ENCODE measurements around the gene ZNF71.
A peak's percentile ranks its signal among the peaks of the same experiment; 100 is the strongest.
"Not testable (repeated sequence)": the region's sequence is repeated elsewhere in the genome, so short reads cannot be mapped to it uniquely, and the experiment has no call there.

ZNF71 gene

GRCh38 chr19:56664511-56664910, 69.4 kb downstream of the ZNF71 start:
- DNase-seq (ENCODE audit: low read depth): no peak
- TF ChIP-seq CTCF (conservative IDR thresholded peaks at IDR 0.05; ENCODE audit: low read depth, low read length): no peak
- no peak overlapping the region for H3K4me3 ChIP-seq (ENCODE audit: low read length)

GRCh38 chr19:56667311-56667870, 72.3 kb downstream of the ZNF71 start:
- H3K4me3 ChIP-seq (ENCODE audit: low read length): no peak overlapping the region
- TF ChIP-seq CTCF (conservative IDR thresholded peaks at IDR 0.05; ENCODE audit: low read depth, low read length): no peak
- DNase-seq (ENCODE audit: low read depth): no peak

- TF ChIP-seq CTCF (conservative IDR thresholded peaks at IDR 0.05; ENCODE audit: low read depth, low read length): no peak
- no peak overlapping the region for H3K4me3 ChIP-seq (ENCODE audit: low read length)
- no peak for DNase-seq (ENCODE audit: low read depth)
Observed at GRCh38 chr19:56668676-56669075, 73.6 kb downstream of the ZNF71 start.

GRCh38 chr19:56670401-56670960, 75.4 kb downstream of the ZNF71 start:
- no peak for DNase-seq (ENCODE audit: low read depth)
- no peak for TF ChIP-seq CTCF (conservative IDR thresholded peaks at IDR 0.05; ENCODE audit: low read depth, low read length)
- H3K4me3 ChIP-seq (ENCODE audit: low read length): no peak overlapping the region

GRCh38 chr19:56670961-56671612, 76.0 kb downstream of the ZNF71 start:
- no peak for TF ChIP-seq CTCF (conservative IDR thresholded peaks at IDR 0.05; ENCODE audit: low read depth, low read length)
- peak overlapping the region; percentile 29 for H3K4me3 ChIP-seq (ENCODE audit: low read length)
- DNase-seq (ENCODE audit: low read depth): no peak

- TF ChIP-seq CTCF (conservative IDR thresholded peaks at IDR 0.05; ENCODE audit: low read depth, low read length): no peak
- no peak for DNase-seq (ENCODE audit: low read depth)
- H3K4me3 ChIP-seq (ENCODE audit: low read length): peak within 1 kb of the TSS; percentile 32
Observed at GRCh38 chr19:56671613-56671994, 76.5 kb downstream of the ZNF71 start, which contains the start of gene ZNF835. ZNF835 (minus strand) TSS chr19:56671757; CDS start chr19:56665198, 6,559 bp downstream.

GRCh38 chr19:56672610-56673009, 77.5 kb downstream of the ZNF71 start:
- not testable (repeated sequence) for DNase-seq (ENCODE audit: low read depth); H3K4me3 ChIP-seq (ENCODE audit: low read length)
